G401.6 (cell line): ENCODE measurements around the gene LTA.

Experiments used
- FAIRE-seq: peaks from 2 replicates; lab custom pipeline; 2012; peaks lifted over from hg19 to GRCh38; lab: Jason Lieb, UNC

LTA gene

GRCh38 chr6:31572041-31572911 is at the start of gene LTA:
LTA (plus strand) TSS chr6:31572289; CDS start chr6:31572743, 454 bp downstream.
- FAIRE-seq = no peak

GRCh38 chr6:31525553-31525931 is 46.5 kb upstream of the LTA start:
- no peak for FAIRE-seq

- no peak for FAIRE-seq
These were observed 46.0 kb upstream of the LTA start for GRCh38 chr6:31525932-31526591.

- FAIRE-seq = no peak
These were observed 43.7 kb upstream of the LTA start for GRCh38 chr6:31528307-31528777.

GRCh38 chr6:31528821-31529328 is 43.2 kb upstream of the LTA start, which contains the start of gene MCCD1:
MCCD1 (plus strand) TSS chr6:31528962; CDS start chr6:31529015, 53 bp downstream.
- FAIRE-seq = no peak

GRCh38 chr6:31529329-31530150 is 42.5 kb upstream of the LTA start:
- no peak for FAIRE-seq

GRCh38 chr6:31530659-31531058 is 41.4 kb upstream of the LTA start:
- no peak for FAIRE-seq

- no peak for FAIRE-seq
These were observed 40.9 kb upstream of the LTA start for GRCh38 chr6:31531162-31531561.

- FAIRE-seq = no peak
These were observed 40.1 kb upstream of the LTA start for GRCh38 chr6:31531771-31532643.

- no peak for FAIRE-seq
These were observed 39.2 kb upstream of the LTA start for GRCh38 chr6:31532644-31533454.

GRCh38 chr6:31533455-31533841 is 38.6 kb upstream of the LTA start:
- FAIRE-seq = no peak

GRCh38 chr6:31534011-31534410 is 38.1 kb upstream of the LTA start:
- no peak for FAIRE-seq

- FAIRE-seq = no peak
These were observed 37.5 kb upstream of the LTA start for GRCh38 chr6:31534521-31535040.

- no peak for FAIRE-seq
These were observed 36.4 kb upstream of the LTA start for GRCh38 chr6:31535538-31536324.

- no peak for FAIRE-seq
These were observed 33.2 kb upstream of the LTA start for GRCh38 chr6:31538805-31539400.

GRCh38 chr6:31540640-31541039 is 31.4 kb upstream of the LTA start:
- no peak for FAIRE-seq

GRCh38 chr6:31541059-31541657 is 30.9 kb upstream of the LTA start:
- no peak for FAIRE-seq
